C1 segment of cervical spinal cord (tissue), 14 donors: Measurements from ENCODE around the gene SEL1L2.
A peak's percentile ranks its signal among the peaks of the same experiment; 100 is the strongest.

Source experiments
- DNase-seq, 14 donors: peaks; one replicate each; lab custom pipeline; 2025; lab: John Stamatoyannopoulos, UW

Gene SEL1L2

GRCh38 chr20:13865791-13866351 is 124.5 kb downstream of the SEL1L2 start:
- peak in 2 of 14 donors; percentile 7 to 40 for DNase-seq

- DNase-seq, result no peak
These were observed 125.3 kb downstream of the SEL1L2 start for GRCh38 chr20:13865156-13865555.

- DNase-seq, result no peak
These were observed 127.2 kb downstream of the SEL1L2 start for GRCh38 chr20:13863244-13863643.

GRCh38 chr20:13862245-13862644 is 128.2 kb downstream of the SEL1L2 start:
- no peak for DNase-seq

GRCh38 chr20:13858871-13859270 is 131.5 kb downstream of the SEL1L2 start:
- no peak for DNase-seq

GRCh38 chr20:13858439-13858838 is 132.0 kb downstream of the SEL1L2 start:
- no peak for DNase-seq

- DNase-seq, result peak in 4 of 14 donors; percentile 5 to 35 (median 31)
These were observed 132.5 kb downstream of the SEL1L2 start for GRCh38 chr20:13857961-13858360.

- peak in 10 of 14 donors; percentile 6 to 53 (median 20) for DNase-seq
These were observed 133.1 kb downstream of the SEL1L2 start for GRCh38 chr20:13857304-13857703.

GRCh38 chr20:13856354-13856753 is 134.1 kb downstream of the SEL1L2 start:
- peak in 5 of 14 donors; percentile 11 to 46 (median 15) for DNase-seq

GRCh38 chr20:13855613-13856012 is 134.8 kb downstream of the SEL1L2 start:
- no peak for DNase-seq

GRCh38 chr20:13852306-13852705 is 138.1 kb downstream of the SEL1L2 start:
- DNase-seq, result no peak

GRCh38 chr20:13851279-13851678 is 139.1 kb downstream of the SEL1L2 start:
- no peak for DNase-seq

- no peak for DNase-seq
These were observed 146.1 kb downstream of the SEL1L2 start for GRCh38 chr20:13844296-13844695.

- DNase-seq, result no peak
These were observed 149.2 kb downstream of the SEL1L2 start for GRCh38 chr20:13841206-13841605.

- no peak for DNase-seq
These were observed 150.3 kb downstream of the SEL1L2 start for GRCh38 chr20:13840093-13840465.

- DNase-seq, result no peak
These were observed 150.9 kb downstream of the SEL1L2 start for GRCh38 chr20:13839421-13840092.

- DNase-seq, result no peak
These were observed 151.8 kb downstream of the SEL1L2 start for GRCh38 chr20:13838664-13839063.

- no peak for DNase-seq
These were observed 158.9 kb downstream of the SEL1L2 start for GRCh38 chr20:13831476-13831875.

GRCh38 chr20:13825465-13825864 is 164.9 kb downstream of the SEL1L2 start:
- DNase-seq, result no peak

GRCh38 chr20:13824459-13824858 is 166.0 kb downstream of the SEL1L2 start:
- DNase-seq, result no peak

GRCh38 chr20:13822459-13822858 is 168.0 kb downstream of the SEL1L2 start:
- no peak for DNase-seq

GRCh38 chr20:13821876-13822275 is 168.5 kb downstream of the SEL1L2 start:
- peak in 1 of 14 donors; percentile 12 for DNase-seq

- DNase-seq, result peak in 1 of 14 donors; percentile 12
These were observed 170.3 kb downstream of the SEL1L2 start for GRCh38 chr20:13819885-13820645.
